A549 (cell line): ENCODE results near the gene C1QL1. TPM values are rescaled to one million over a fixed set of nuclear protein-coding genes. Genes with fewer than 3 reads are reported as not detected.

Experiments used
- ATAC-seq, 2 experiments: fragments of 200-7000 bp in 1 of 2; fragments of >200 bp in 1 of 2; cut with Nextera tagmentation in 1 of 2; cut with Tn5 transposase in 1 of 2; 3 replicates each; pipeline versions ENCODE4 v1.8.0 to v1.9.1; 2018 to 2020; ENCODE audit warnings: mild to moderate bottlenecking in 1 of 2, moderate library complexity in 1 of 2
- CTCF ChIA-PET: fragments of 300-600 bp; sonication (Branson Sonifier 250); formaldehyde crosslinking; extraction: SDS; loops from one replicate; lab custom pipeline; 2021; ENCODE audit warnings: antibody characterized with exemption, inconsistent platforms; lab: Yijun Ruan, JAX
- POLR2A ChIA-PET: fragments of 350-600 bp; formaldehyde crosslinking; extraction: SDS; loops from one replicate; lab custom pipeline; 2021; ENCODE audit warnings: antibody characterized with exemption, inconsistent platforms; lab: Yijun Ruan, JAX
- DNase-seq, 2 experiments: peaks; one replicate each; pipeline versions ENCODE4 v3.0.0 to v3.0.0-alpha.2; 2011 to 2016; ENCODE audit warnings: low read depth in 1 of 2, low spot score in 1 of 2
- FAIRE-seq: peaks from 2 replicates; lab custom pipeline; 2011; peaks lifted over from hg19 to GRCh38; lab: Jason Lieb, UNC
- H3K27ac ChIP-seq, 2 experiments: fragments of >200 bp; sonication (Bioruptor Twin); formaldehyde crosslinking; 3 replicates each; pipeline ENCODE4 v1.5.1; 2016 to 2017
- H3K4me1 ChIP-seq: fragments of >200 bp; sonication (Bioruptor Twin); formaldehyde crosslinking; 3 replicates; pipeline ENCODE4 v1.6.1; 2016
- H3K4me2 ChIP-seq: fragments of >200 bp; sonication (Bioruptor Twin); formaldehyde crosslinking; 3 replicates; pipeline ENCODE4 v1.6.1; 2016
- H3K4me3 ChIP-seq: fragments of >200 bp; sonication (Bioruptor Twin); formaldehyde crosslinking; 3 replicates; pipeline ENCODE4 v1.5.1; 2016
- H3K9me3 ChIP-seq: fragments of >200 bp; sonication (Bioruptor Twin); formaldehyde crosslinking; 3 replicates; pipeline ENCODE4 v1.6.1; 2016
- CHD2 ChIP-seq: fragments of 150-350 bp; IDR thresholded peaks from 2 replicates; pipeline ENCODE4 v1.6.1; 2014; ENCODE audit warnings: low read length; ENCODE audit not compliant: partially characterized antibody
- EHMT2 ChIP-seq: fragments of 200-600 bp; sonication (generic); IDR thresholded peaks from 2 replicates; pipeline ENCODE4 v1.6.1; 2016; ENCODE audit warnings: antibody characterized with exemption, low read depth, mild to moderate bottlenecking, moderate library complexity
- EP300 ChIP-seq, 2 experiments: fragments of >200 bp; sonication (Bioruptor Twin); formaldehyde crosslinking; IDR thresholded peaks; 2 replicates in 1 of 2; 3 replicates in 1 of 2; pipeline ENCODE4 v1.6.1; 2016 to 2017
- ESRRA ChIP-seq: fragments of 150-350 bp; IDR thresholded peaks from 2 replicates; pipeline ENCODE4 v1.6.1; 2014; ENCODE audit warnings: mild to moderate bottlenecking, low read length, borderline replicate concordance
- FOSL2 ChIP-seq, 2 experiments: fragments of 450-650 bp in 1 of 2; fragments of >200 bp in 1 of 2; sonication (Bioruptor Twin) in 1 of 2; formaldehyde crosslinking; IDR thresholded peaks; 2 replicates each; pipeline versions ENCODE4 v1.5.0 to v1.6.1; 2016 to 2020; ENCODE audit warnings: mild to moderate bottlenecking in 1 of 2, moderate library complexity in 1 of 2
- FOXS1 ChIP-seq: fragments of 250-450 bp; sonication (Bioruptor Pico); IDR thresholded peaks from 2 replicates; pipeline ENCODE4 v1.5.0; 2020; ENCODE audit warnings: mild to moderate bottlenecking, moderate library complexity
- HOXB13 ChIP-seq: fragments of 250-450 bp; sonication (Bioruptor Pico); IDR thresholded peaks from 2 replicates; pipeline ENCODE4 v1.5.0; 2020; ENCODE audit warnings: low read depth, mild to moderate bottlenecking, moderate library complexity
- HOXB5 ChIP-seq: fragments of 250-450 bp; sonication (Bioruptor Pico); IDR thresholded peaks from 2 replicates; pipeline ENCODE4 v1.5.0; 2020; ENCODE audit warnings: mild to moderate bottlenecking, moderate library complexity
- KDM5A ChIP-seq: fragments of 200-600 bp; sonication (generic); IDR thresholded peaks from 2 replicates; pipeline ENCODE4 v1.6.1; 2016; ENCODE audit warnings: antibody characterized with exemption, mild to moderate bottlenecking
- MAX ChIP-seq: IDR thresholded peaks from 2 replicates; pipeline ENCODE4 v1.6.1; 2012
- NPAS2 ChIP-seq: fragments of 250-450 bp; sonication (Bioruptor Pico); IDR thresholded peaks from 2 replicates; pipeline ENCODE4 v1.8.0; 2022; ENCODE audit warnings: mild to moderate bottlenecking, moderate library complexity, borderline replicate concordance
- NR3C1 ChIP-seq: fragments of >200 bp; sonication (Bioruptor Twin); formaldehyde crosslinking; IDR thresholded peaks from 3 replicates; pipeline ENCODE4 v1.6.1; 2017
- REST ChIP-seq: fragments of 200-600 bp; sonication (generic); IDR thresholded peaks from 2 replicates; pipeline ENCODE4 v1.6.1; 2016; ENCODE audit warnings: antibody characterized with exemption, mild to moderate bottlenecking, moderate library complexity
- SMC3 ChIP-seq: fragments of >200 bp; sonication (Bioruptor Twin); formaldehyde crosslinking; IDR thresholded peaks from 3 replicates; pipeline ENCODE4 v1.6.1; 2018; ENCODE audit warnings: inconsistent platforms
- TFCP2L1 ChIP-seq: fragments of 250-450 bp; sonication (Bioruptor Pico); IDR thresholded peaks from 2 replicates; pipeline ENCODE4 v1.5.0; 2021; ENCODE audit warnings: mild to moderate bottlenecking
- TP53 ChIP-seq: fragments of 250-450 bp; sonication (Bioruptor Pico); IDR thresholded peaks from 2 replicates; pipeline ENCODE4 v1.5.0; 2021; ENCODE audit warnings: mild to moderate bottlenecking, moderate library complexity
- ZSCAN20 ChIP-seq: fragments of 250-450 bp; sonication (Bioruptor Pico); IDR thresholded peaks from 2 replicates; pipeline ENCODE4 v1.8.0; 2022; ENCODE audit warnings: mild to moderate bottlenecking, moderate library complexity
- WGBS: methylation state at CpG from one replicate; pipeline ENCODE4 v1.1.6; 2017; ENCODE audit errors: missing lambda C conversion rate; 5-methylcytosine and 5-hydroxymethylcytosine counted together
- polyA plus RNA-seq, 4 experiments: library from polyadenylated mRNA; depleted of rRNA in 3 of 4; stranded (reverse); fragments of >200 nt; fragmentation: RNase III in 1 of 4; extraction: RNeasy Plus Mini Kit Qiagen cat#74134 plus additional on column Dnase treatment in 1 of 4; gene quantifications; 2 replicates in 3 of 4; 3 replicates in 1 of 4; pipeline ENCODE4 v1.2.3, GENCODE V29; 2011 to 2017
- TF ChIP-seq, protein P1 (sequence below): fragments of 250-450 bp; sonication (Bioruptor Pico); IDR thresholded peaks from 2 replicates; pipeline ENCODE4 v1.5.0; 2020; ENCODE audit warnings: low read depth, mild to moderate bottlenecking, moderate library complexity
- TF ChIP-seq, protein P2 (sequence below): fragments of 150-350 bp; IDR thresholded peaks from 2 replicates; pipeline ENCODE4 v1.6.1; 2014; ENCODE audit warnings: low read depth, mild to moderate bottlenecking, low read length

C1QL1 gene
- polyA plus RNA-seq, 2 of the 4 experiments (the other 2 are of a cell fraction), result 2.6 to 8.5 TPM

GRCh38 chr17:45005700-45006099, 37.6 kb upstream of the C1QL1 start:
- Histone ChIP-seq H3K4me2 (no peak overlapping the region), H3K9me3 (peaks cover 1% of the 10 kb centered on the region; the same call in 1 of the 3 replicates), H3K4me3 (no peak overlapping the region), H3K4me1 (no peaks in the 10 kb centered on the region), H3K27ac (no peak overlapping the region)
- CTCF ChIA-PET, result interaction anchor here (1.2 to 66.5 kb wide), 3 partner anchors 15 to 81 kb away, joined by 3 to 1853 read pairs (median 169); partner anchors contain the start of gene GFAP
- ATAC-seq, result no peak
- TF ChIP-seq TFCP2L1 (CRISPR knock-in tag) (no peak), ZSCAN20 (no peak), KDM5A (no peak), EHMT2 (no peak), NPAS2 (no peak), NR3C1 (no peak), ESRRA (no peak)
- TF ChIP-seq, protein P1, sequence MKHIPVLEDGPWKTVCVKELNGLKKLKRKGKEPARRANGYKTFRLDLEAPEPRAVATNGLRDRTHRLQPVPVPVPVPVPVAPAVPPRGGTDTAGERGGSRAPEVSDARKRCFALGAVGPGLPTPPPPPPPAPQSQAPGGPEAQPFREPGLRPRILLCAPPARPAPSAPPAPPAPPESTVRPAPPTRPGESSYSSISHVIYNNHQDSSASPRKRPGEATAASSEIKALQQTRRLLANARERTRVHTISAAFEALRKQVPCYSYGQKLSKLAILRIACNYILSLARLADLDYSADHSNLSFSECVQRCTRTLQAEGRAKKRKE (CRISPR knock-in tag), result no peak
- WGBS, result 61% methylated on average over 2 of the region's 2 CpGs
- POLR2A ChIA-PET, result no interaction called here
- DNase-seq, result no peak
- no peak for FAIRE-seq

DNA sequence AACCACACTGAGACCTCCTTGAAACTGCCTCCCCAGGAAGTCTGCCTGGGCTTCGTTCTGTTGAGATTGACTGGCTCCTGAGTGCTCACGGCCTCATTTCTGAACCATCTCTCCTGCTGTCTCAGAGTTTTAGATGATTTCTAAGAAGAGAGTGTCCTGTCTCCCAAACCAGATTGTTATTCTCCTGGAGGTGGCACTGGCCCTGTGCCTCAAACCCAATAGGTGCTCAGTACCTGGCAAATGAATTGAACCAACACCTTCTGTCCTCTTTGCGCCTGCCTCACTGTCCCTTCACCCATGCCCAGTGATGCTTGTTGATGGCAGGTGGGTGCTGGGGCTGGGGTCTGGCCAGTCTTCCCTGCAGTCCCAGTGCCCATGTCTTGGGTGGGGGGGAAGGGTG, 36.3 kb upstream of the C1QL1 start:
- ChIA-PET POLR2A (interaction anchor here (0.8 kb wide), 1 partner anchor 16 kb away, joined by 3 read pairs; no protein-coding TSS in a partner anchor), CTCF (interaction anchor here (2.5 to 66.5 kb wide), 3 partner anchors 10 to 79 kb away, joined by 6 to 1853 read pairs (median 169); partner anchors contain the start of gene GFAP)
- Histone ChIP-seq H3K27ac (no peak overlapping the region), H3K4me1 (no peaks in the 10 kb centered on the region), H3K4me2 (no peak overlapping the region), H3K4me3 (no peak overlapping the region), H3K9me3 (peaks cover 14% of the 10 kb centered on the region; the same call in 2 of the 3 replicates)
- ATAC-seq (no peak), DNase-seq (no peak), FAIRE-seq (no peak)
- WGBS, result 90% methylated on average over 3 of the region's 3 CpGs
- TF ChIP-seq HOXB13 (CRISPR knock-in tag) (no peak), MAX (no peak), HOXB5 (CRISPR knock-in tag) (no peak), REST (no peak), EP300 (IDR thresholded peaks at IDR 0.05) (no peak), FOXS1 (CRISPR knock-in tag) (no peak), TP53 (CRISPR knock-in tag) (no peak), SMC3 (no peak), FOSL2 (IDR thresholded peaks at IDR 0.05) (no peak), FOSL2 (CRISPR knock-in tag; IDR thresholded peaks at IDR 0.05) (no peak), CHD2 (no peak)
- TF ChIP-seq, protein P2, sequence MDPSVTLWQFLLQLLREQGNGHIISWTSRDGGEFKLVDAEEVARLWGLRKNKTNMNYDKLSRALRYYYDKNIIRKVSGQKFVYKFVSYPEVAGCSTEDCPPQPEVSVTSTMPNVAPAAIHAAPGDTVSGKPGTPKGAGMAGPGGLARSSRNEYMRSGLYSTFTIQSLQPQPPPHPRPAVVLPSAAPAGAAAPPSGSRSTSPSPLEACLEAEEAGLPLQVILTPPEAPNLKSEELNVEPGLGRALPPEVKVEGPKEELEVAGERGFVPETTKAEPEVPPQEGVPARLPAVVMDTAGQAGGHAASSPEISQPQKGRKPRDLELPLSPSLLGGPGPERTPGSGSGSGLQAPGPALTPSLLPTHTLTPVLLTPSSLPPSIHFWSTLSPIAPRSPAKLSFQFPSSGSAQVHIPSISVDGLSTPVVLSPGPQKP, result no peak
